ENCODE results near the gene SSH2. TPM values are rescaled to one million over a fixed set of nuclear protein-coding genes. Genes with fewer than 3 reads are reported as not detected.

SSH2 gene
- total RNA-seq, 1 experiment from 2014 or later = 14.6 TPM

GRCh38 chr17:29802246-29802645 is 127.8 kb downstream of the SSH2 start:
- H3K56ac ChIP-seq (ENCODE audit: insufficient read length, low read depth, low read length) = no peak overlapping the region
- no peak overlapping the region for H4K5ac ChIP-seq (ENCODE audit: insufficient read length, low read depth, low read length)
- no peak overlapping the region for H2AFZ ChIP-seq (ENCODE audit: low read length)
- H3K23ac ChIP-seq (ENCODE audit: insufficient read length, low read depth, low read length) = no peak overlapping the region
- H3K9me3 ChIP-seq (ENCODE audit: control insufficient read depth, low read depth, low read length) = no peaks in the 10 kb centered on the region
- no peak for TF ChIP-seq CTCF (conservative IDR thresholded peaks at IDR 0.05)
- no peak overlapping the region for H4K8ac ChIP-seq (replicated peaks; ENCODE audit: insufficient read length, low read depth, low read length)
- no peak overlapping the region for H3K18ac ChIP-seq (ENCODE audit: insufficient read length, low read depth, low read length)
- H3K4me3 Mint-ChIP-seq = no peak overlapping the region
- H3K9ac ChIP-seq (ENCODE audit: extremely low read depth, insufficient read length, low read length) = no peak overlapping the region
- H3K27ac ChIP-seq (ENCODE audit: insufficient read length, low read depth, low read length) = no peak overlapping the region
- H3K9me3 Mint-ChIP-seq = no peaks in the 10 kb centered on the region
- no peak overlapping the region for H2BK12ac ChIP-seq (ENCODE audit: insufficient read length, low read depth, low read length)
- H3K27ac Mint-ChIP-seq = no peak overlapping the region
- H4K91ac ChIP-seq (ENCODE audit: insufficient read length, low read depth, low read length) = no peak overlapping the region
- no peaks in the 10 kb centered on the region; a peak in 1 of 4 replicates for H3K4me1 Mint-ChIP-seq
- H3K27me3 Mint-ChIP-seq (ENCODE audit: low read depth) = no peaks in the 10 kb centered on the region
- WGBS (ENCODE audit: extremely low coverage, insufficient read length, low lambda C conversion rate) = no CpG with 5 or more reads among the region's 3 CpGs
- H2BK120ac ChIP-seq (ENCODE audit: low read depth, low read length, poor library complexity, severe bottlenecking) = no peak overlapping the region
- no peak overlapping the region for H2BK20ac ChIP-seq (ENCODE audit: low read depth, low read length, poor library complexity, severe bottlenecking)
- H3K36me3 Mint-ChIP-seq (ENCODE audit: insufficient read depth in 1 of 3, low read depth in 3 of 3) = no peaks in the 10 kb centered on the region
- H3K79me1 ChIP-seq (ENCODE audit: insufficient read depth, low read depth, low read length, poor library complexity, severe bottlenecking) = no peaks in the 10 kb centered on the region
- H3T11ph ChIP-seq (ENCODE audit: low read length) = no peak overlapping the region
- DNase-seq = no peak
- no peaks in the 10 kb centered on the region for H3K4me1 ChIP-seq (ENCODE audit: insufficient read depth, low read length)
- H3K79me2 ChIP-seq (ENCODE audit: insufficient read depth, low read length) = no peaks in the 10 kb centered on the region
- no peak overlapping the region for H2BK5ac ChIP-seq (ENCODE audit: insufficient read length, low read length)
- H3K4ac ChIP-seq (ENCODE audit: low read depth, low read length) = no peak overlapping the region
- H2BK15ac ChIP-seq (ENCODE audit: low read depth, low read length) = no peak overlapping the region
- H3K4me2 ChIP-seq (ENCODE audit: insufficient read depth, insufficient read length, low read length) = no peak overlapping the region
- no peak overlapping the region for H2AK5ac ChIP-seq (ENCODE audit: insufficient read length, low read length)
- no peak overlapping the region for H3K14ac ChIP-seq (ENCODE audit: insufficient read depth, low read length)
- H4K20me1 ChIP-seq (ENCODE audit: control insufficient read depth, insufficient read depth, insufficient read length) = no peaks in the 10 kb centered on the region
- H3K23me2 ChIP-seq (ENCODE audit: insufficient read length, low read depth, low read length, poor library complexity, severe bottlenecking) = no peaks in the 10 kb centered on the region
- H3K27me3 ChIP-seq (ENCODE audit: insufficient read depth, low read length) = no peaks in the 10 kb centered on the region

Data from H9 (cell line).